Esophagus muscularis mucosa (tissue), 4 donors: ENCODE data around the gene ABI2.

Source experiments
- EP300 ChIP-seq: sonication (generic); formaldehyde crosslinking; IDR thresholded peaks from one replicate; pipeline ENCODE4 v1.6.1; 2017; ENCODE audit warnings: antibody characterized with exemption
- POLR2A ChIP-seq: fragments of 450-650 bp; IDR thresholded peaks from one replicate; pipeline ENCODE4 v1.6.1; 2017; ENCODE audit warnings: antibody characterized with exemption, moderate library complexity, mild to moderate bottlenecking, low read depth
- TF ChIP-seq, protein P1 (sequence below), 3 experiments: fragments of 200-600 bp in 2 of 3; fragments of 450-650 bp in 1 of 3; sonication (generic) in 2 of 3; IDR thresholded peaks; one replicate each; pipeline ENCODE4 v1.5.1; 2017 to 2019; ENCODE audit warnings: antibody characterized with exemption in 3 of 3, mild to moderate bottlenecking in 2 of 3, moderate library complexity in 1 of 3

DNA sequence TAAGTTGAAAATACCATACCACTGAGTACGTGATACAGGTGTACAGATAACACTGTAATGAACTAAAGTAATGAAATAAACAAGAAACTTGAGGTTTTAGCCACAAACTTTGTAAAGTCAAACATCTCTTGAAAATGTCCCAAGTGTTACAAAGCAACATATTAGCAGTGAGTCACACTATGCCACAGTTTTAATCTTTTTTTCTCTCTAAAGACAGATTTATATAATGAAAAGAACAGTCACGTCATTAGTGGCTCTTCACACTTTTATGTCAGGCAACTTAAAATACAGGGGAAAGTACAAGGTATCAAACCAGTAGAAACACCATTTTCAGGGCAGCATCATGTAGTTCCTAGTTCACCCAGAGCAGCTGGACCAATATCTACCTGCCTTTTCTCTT lies 164.8 kb downstream of the ABI2 start:
- TF ChIP-seq, protein P1, sequence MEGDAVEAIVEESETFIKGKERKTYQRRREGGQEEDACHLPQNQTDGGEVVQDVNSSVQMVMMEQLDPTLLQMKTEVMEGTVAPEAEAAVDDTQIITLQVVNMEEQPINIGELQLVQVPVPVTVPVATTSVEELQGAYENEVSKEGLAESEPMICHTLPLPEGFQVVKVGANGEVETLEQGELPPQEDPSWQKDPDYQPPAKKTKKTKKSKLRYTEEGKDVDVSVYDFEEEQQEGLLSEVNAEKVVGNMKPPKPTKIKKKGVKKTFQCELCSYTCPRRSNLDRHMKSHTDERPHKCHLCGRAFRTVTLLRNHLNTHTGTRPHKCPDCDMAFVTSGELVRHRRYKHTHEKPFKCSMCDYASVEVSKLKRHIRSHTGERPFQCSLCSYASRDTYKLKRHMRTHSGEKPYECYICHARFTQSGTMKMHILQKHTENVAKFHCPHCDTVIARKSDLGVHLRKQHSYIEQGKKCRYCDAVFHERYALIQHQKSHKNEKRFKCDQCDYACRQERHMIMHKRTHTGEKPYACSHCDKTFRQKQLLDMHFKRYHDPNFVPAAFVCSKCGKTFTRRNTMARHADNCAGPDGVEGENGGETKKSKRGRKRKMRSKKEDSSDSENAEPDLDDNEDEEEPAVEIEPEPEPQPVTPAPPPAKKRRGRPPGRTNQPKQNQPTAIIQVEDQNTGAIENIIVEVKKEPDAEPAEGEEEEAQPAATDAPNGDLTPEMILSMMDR (IDR thresholded peaks at IDR 0.05): no peak
- TF ChIP-seq EP300: no peak
- TF ChIP-seq POLR2A: no peak
